HL-60 (cell line): Measurements from ENCODE around the gene TMEM154.

Experiments
- TF ChIP-seq, protein P1 (sequence below): IDR thresholded peaks from one replicate; pipeline ENCODE4 v1.5.1; 2011; ENCODE audit warnings: low read length, control low read depth, inconsistent platforms; ENCODE audit not compliant: insufficient read depth
- TF ChIP-seq, protein P2 (sequence below): IDR thresholded peaks from 2 replicates; pipeline ENCODE4 v1.6.1; 2012; ENCODE audit warnings: low read depth; ENCODE audit not compliant: insufficient replicate concordance

DNA sequence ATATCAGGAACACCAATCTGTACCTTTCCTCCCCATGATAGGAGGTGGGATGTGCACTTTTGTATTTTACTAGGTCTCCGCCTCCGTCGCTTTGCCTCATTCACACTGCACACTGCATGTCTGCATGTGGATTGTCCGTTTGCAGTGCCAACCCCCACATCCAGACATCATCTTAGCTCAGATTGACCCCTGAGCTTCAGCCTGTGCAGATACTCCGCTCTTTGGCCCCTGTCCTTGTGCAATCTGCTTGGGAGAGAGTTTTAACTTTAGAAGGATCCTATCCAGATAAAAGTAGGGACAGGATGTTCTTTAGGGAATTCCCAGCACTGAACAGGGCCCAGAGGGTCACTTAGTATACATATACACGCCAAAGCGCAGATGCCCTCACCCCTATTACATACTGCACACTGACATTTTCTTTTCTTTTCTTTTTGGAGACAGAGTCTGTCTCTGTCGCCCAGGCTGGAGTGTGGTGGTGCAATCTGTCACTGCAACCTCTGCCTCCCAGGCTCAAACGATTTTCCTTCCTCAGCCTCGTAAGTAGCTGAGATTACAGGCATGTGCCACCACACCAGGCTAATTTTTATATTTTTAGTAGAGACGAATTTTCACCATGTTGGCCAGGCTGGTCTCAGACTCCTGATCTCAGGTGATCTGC lies 100.6 kb downstream of the TMEM154 start:
- TF ChIP-seq, protein P1, sequence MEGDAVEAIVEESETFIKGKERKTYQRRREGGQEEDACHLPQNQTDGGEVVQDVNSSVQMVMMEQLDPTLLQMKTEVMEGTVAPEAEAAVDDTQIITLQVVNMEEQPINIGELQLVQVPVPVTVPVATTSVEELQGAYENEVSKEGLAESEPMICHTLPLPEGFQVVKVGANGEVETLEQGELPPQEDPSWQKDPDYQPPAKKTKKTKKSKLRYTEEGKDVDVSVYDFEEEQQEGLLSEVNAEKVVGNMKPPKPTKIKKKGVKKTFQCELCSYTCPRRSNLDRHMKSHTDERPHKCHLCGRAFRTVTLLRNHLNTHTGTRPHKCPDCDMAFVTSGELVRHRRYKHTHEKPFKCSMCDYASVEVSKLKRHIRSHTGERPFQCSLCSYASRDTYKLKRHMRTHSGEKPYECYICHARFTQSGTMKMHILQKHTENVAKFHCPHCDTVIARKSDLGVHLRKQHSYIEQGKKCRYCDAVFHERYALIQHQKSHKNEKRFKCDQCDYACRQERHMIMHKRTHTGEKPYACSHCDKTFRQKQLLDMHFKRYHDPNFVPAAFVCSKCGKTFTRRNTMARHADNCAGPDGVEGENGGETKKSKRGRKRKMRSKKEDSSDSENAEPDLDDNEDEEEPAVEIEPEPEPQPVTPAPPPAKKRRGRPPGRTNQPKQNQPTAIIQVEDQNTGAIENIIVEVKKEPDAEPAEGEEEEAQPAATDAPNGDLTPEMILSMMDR = no peak
- TF ChIP-seq, protein P2, sequence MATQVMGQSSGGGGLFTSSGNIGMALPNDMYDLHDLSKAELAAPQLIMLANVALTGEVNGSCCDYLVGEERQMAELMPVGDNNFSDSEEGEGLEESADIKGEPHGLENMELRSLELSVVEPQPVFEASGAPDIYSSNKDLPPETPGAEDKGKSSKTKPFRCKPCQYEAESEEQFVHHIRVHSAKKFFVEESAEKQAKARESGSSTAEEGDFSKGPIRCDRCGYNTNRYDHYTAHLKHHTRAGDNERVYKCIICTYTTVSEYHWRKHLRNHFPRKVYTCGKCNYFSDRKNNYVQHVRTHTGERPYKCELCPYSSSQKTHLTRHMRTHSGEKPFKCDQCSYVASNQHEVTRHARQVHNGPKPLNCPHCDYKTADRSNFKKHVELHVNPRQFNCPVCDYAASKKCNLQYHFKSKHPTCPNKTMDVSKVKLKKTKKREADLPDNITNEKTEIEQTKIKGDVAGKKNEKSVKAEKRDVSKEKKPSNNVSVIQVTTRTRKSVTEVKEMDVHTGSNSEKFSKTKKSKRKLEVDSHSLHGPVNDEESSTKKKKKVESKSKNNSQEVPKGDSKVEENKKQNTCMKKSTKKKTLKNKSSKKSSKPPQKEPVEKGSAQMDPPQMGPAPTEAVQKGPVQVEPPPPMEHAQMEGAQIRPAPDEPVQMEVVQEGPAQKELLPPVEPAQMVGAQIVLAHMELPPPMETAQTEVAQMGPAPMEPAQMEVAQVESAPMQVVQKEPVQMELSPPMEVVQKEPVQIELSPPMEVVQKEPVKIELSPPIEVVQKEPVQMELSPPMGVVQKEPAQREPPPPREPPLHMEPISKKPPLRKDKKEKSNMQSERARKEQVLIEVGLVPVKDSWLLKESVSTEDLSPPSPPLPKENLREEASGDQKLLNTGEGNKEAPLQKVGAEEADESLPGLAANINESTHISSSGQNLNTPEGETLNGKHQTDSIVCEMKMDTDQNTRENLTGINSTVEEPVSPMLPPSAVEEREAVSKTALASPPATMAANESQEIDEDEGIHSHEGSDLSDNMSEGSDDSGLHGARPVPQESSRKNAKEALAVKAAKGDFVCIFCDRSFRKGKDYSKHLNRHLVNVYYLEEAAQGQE = no peak
